ENCODE data around the gene SCLY.

The SCLY gene

GRCh38 chr2:238117199-238118154 is 56.7 kb downstream of the SCLY start:
- no peak overlapping the region for H3K27ac Mint-ChIP-seq
- peaks cover 15% of the 10 kb centered on the region for H3K36me3 Mint-ChIP-seq (ENCODE audit: low read depth)
- peaks cover 37% of the 10 kb centered on the region for H3K27me3 Mint-ChIP-seq (ENCODE audit: low read depth, poor library complexity)
- no peak for TF ChIP-seq CTCF (IDR thresholded peaks at IDR 0.05)
- H3K4me1 Mint-ChIP-seq = peaks cover 4% of the 10 kb centered on the region
- H3K4me3 Mint-ChIP-seq = no peak overlapping the region
- H3K9me3 Mint-ChIP-seq = peaks cover 25% of the 10 kb centered on the region
- no peak for DNase-seq

- peaks cover 39% of the 10 kb centered on the region for H3K27me3 Mint-ChIP-seq (ENCODE audit: low read depth, poor library complexity)
Observed at GRCh38 chr2:238119756-238120462, 59.1 kb downstream of the SCLY start.

GRCh38 chr2:238120463-238121298 is 59.9 kb downstream of the SCLY start:
- Mint-ChIP-seq H3K27me3 (ENCODE audit: low read depth, poor library complexity) (peaks cover 39% of the 10 kb centered on the region), H3K4me3 (no peak overlapping the region), H3K27ac (no peak overlapping the region), H3K36me3 (ENCODE audit: low read depth) (no peaks in the 10 kb centered on the region), H3K9me3 (peaks cover 7% of the 10 kb centered on the region), H3K4me1 (peaks cover 4% of the 10 kb centered on the region)
- peak; percentile 78 for DNase-seq
- TF ChIP-seq CTCF (IDR thresholded peaks at IDR 0.05) = peak; percentile 30

More at GRCh38 chr2:238119756-238120462, 59.1 kb downstream of the SCLY start:
- DNase-seq = no peak
- Mint-ChIP-seq H3K27ac (no peak overlapping the region), H3K4me1 (peaks cover 4% of the 10 kb centered on the region), H3K9me3 (peaks cover 7% of the 10 kb centered on the region), H3K4me3 (no peak overlapping the region), H3K36me3 (ENCODE audit: low read depth) (no peaks in the 10 kb centered on the region)
- no peak for TF ChIP-seq CTCF (IDR thresholded peaks at IDR 0.05)

GRCh38 chr2:238121511-238122286 is 60.9 kb downstream of the SCLY start:
- peaks cover 4% of the 10 kb centered on the region for H3K4me1 Mint-ChIP-seq
- TF ChIP-seq CTCF (IDR thresholded peaks at IDR 0.05) = no peak
- no peaks in the 10 kb centered on the region for H3K36me3 Mint-ChIP-seq (ENCODE audit: low read depth)
- no peak overlapping the region for H3K4me3 Mint-ChIP-seq
- peaks cover 7% of the 10 kb centered on the region for H3K9me3 Mint-ChIP-seq
- no peak for DNase-seq
- no peak overlapping the region for H3K27ac Mint-ChIP-seq
- H3K27me3 Mint-ChIP-seq (ENCODE audit: low read depth, poor library complexity) = peaks cover 34% of the 10 kb centered on the region

All from nephron progenitor cell (in vitro differentiated cells).